CD4-positive, alpha-beta T cell (primary cell): ENCODE results near the gene MACC1. TPM values are rescaled to one million over a fixed set of nuclear protein-coding genes. Genes with fewer than 3 reads are reported as not detected.

Source experiments
- ATAC-seq: fragments of 200-7000 bp; cut with Tn5 transposase; one replicate; pipeline ENCODE4 v1.10.0; 2022; ENCODE audit warnings: mild to moderate bottlenecking; ENCODE audit not compliant: poor library complexity
- CTCF ChIA-PET: fragments of 350-600 bp; sonication (Branson Sonifier 250); formaldehyde crosslinking; loops from one replicate; lab custom pipeline; 2021; ENCODE audit warnings: antibody characterized with exemption, inconsistent platforms; lab: Charles Lee
- POLR2A ChIA-PET: fragments of 350-600 bp; sonication (Branson Sonifier 250); formaldehyde crosslinking; loops from one replicate; lab custom pipeline; 2021; ENCODE audit warnings: antibody characterized with exemption, inconsistent platforms; lab: Charles Lee
- DNase-seq, 14 experiments: peaks; one replicate each; pipeline ENCODE4 v3.0.0-alpha.2; 2013 to 2020; ENCODE audit warnings: mixed read lengths in 2 of 14
- H3K27ac ChIP-seq, 2 donors: one replicate each; pipeline versions ENCODE4 v1.5.1 to v1.7.0; 2013; ENCODE audit warnings: low read length in 2 of 2, low read depth in 1 of 2, mild to moderate bottlenecking in 1 of 2
- H3K27me3 ChIP-seq, 2 experiments: 1 replicate in 1 of 2; 2 replicates in 1 of 2; pipeline versions ENCODE4 v1.6.1 to v1.7.0; 2013; ENCODE audit warnings: low read length in 2 of 2, control low read depth in 1 of 2, mild to moderate bottlenecking in 1 of 2, moderate library complexity in 1 of 2; ENCODE audit not compliant: insufficient read depth in 2 of 2, control insufficient read depth in 1 of 2
- H3K36me3 ChIP-seq: one replicate; pipeline ENCODE4 v1.6.1; 2013; ENCODE audit warnings: low read length, control low read depth; ENCODE audit not compliant: insufficient read depth
- H3K4me1 ChIP-seq: one replicate; pipeline ENCODE4 v1.6.1; 2013; ENCODE audit warnings: low read length, control low read depth; ENCODE audit not compliant: insufficient read depth
- H3K4me3 ChIP-seq: one replicate; pipeline ENCODE4 v1.5.1; 2013; ENCODE audit warnings: mild to moderate bottlenecking, low read length, moderate library complexity
- H3K9me3 ChIP-seq, 2 experiments: 1 replicate in 1 of 2; 2 replicates in 1 of 2; pipeline versions ENCODE4 v1.6.1 to v1.7.0; 2013; ENCODE audit warnings: low read length in 2 of 2, mild to moderate bottlenecking in 2 of 2, control low read depth in 1 of 2, moderate library complexity in 1 of 2; ENCODE audit not compliant: control insufficient read depth in 1 of 2, insufficient read depth in 1 of 2
- H3K27ac Mint-ChIP-seq: one replicate; pipeline ENCODE4 v1.8.0; 2020; ENCODE audit warnings: mixed read lengths
- H3K27me3 Mint-ChIP-seq: one replicate; pipeline ENCODE4 v1.8.0; 2021; ENCODE audit warnings: mixed read lengths
- H3K36me3 Mint-ChIP-seq: one replicate; pipeline ENCODE4 v1.8.0; 2021; ENCODE audit warnings: low read depth, mixed read lengths
- H3K4me1 Mint-ChIP-seq: one replicate; pipeline ENCODE4 v1.8.0; 2021; ENCODE audit warnings: low read depth, mixed read lengths
- H3K4me3 Mint-ChIP-seq: one replicate; pipeline ENCODE4 v1.8.0; 2020; ENCODE audit warnings: mild to moderate bottlenecking, mixed read lengths
- H3K9me3 Mint-ChIP-seq: one replicate; pipeline ENCODE4 v1.8.0; 2020; ENCODE audit warnings: mixed read lengths
- CTCF ChIP-seq: fragments of 200-600 bp; IDR thresholded peaks from one replicate; pipeline ENCODE4 v1.8.0; 2022; ENCODE audit warnings: antibody characterized with exemption, mild to moderate bottlenecking
- intact Hi-C, 2 experiments: fragments of 100-400 bp; cut with DNase I in 1 of 2; cut with micrococcal nuclease in 1 of 2; formaldehyde crosslinking; loops; one replicate each; pipeline versions ENCODE4 v1.15.1 to v1.9.0; 2023 to 2025; cut with DNase I, micrococcal nuclease
- total RNA-seq, 174 experiments: library from RNA in 2 of 174; stranded (reverse) in 2 of 174; gene quantifications; one replicate each; pipeline ENCODE4 v1.2.3 and lab custom pipeline; 2021 to 2026

Gene MACC1
- total RNA-seq, 2 experiments from 2014 or later = 0.05 to 0.14 TPM

DNA sequence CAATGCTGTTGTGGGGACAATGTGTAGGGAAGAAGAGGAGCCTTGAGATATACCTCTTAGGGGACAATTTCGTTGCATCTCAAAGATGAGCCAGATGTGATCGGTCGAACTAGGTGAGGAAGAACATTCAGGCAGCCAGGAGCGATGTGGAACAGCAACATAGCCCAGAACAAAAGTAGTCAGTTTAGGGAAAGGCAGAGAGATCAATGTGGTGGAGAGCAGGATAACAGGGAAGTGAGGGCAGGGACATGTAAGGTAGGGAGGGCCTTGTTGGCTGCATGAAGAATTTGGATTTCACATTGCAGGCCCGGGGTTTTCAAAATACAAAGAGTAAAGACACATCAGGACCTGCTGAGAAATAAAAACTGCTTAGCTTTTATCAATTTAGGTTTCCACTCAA lies 29.1 kb upstream of the MACC1 start:
- Mint-ChIP-seq H3K4me1 (no peaks in the 10 kb centered on the region), H3K27me3 (no peaks in the 10 kb centered on the region), H3K27ac (no peak overlapping the region), H3K9me3 (no peaks in the 10 kb centered on the region), H3K4me3 (no peak overlapping the region), H3K36me3 (no peaks in the 10 kb centered on the region)
- CTCF ChIA-PET = no interaction called here
- DNase-seq (no peak), ATAC-seq (no peak)
- no peaks in the 10 kb centered on the region for H3K9me3 ChIP-seq
- no peak for TF ChIP-seq CTCF
- no peaks in the 10 kb centered on the region for H3K4me1 ChIP-seq
- intact Hi-C loops = no loop called here
- POLR2A ChIA-PET = no interaction called here
- H3K27ac ChIP-seq = no peak overlapping the region
- no peak overlapping the region for H3K4me3 ChIP-seq
- H3K27me3 ChIP-seq = no peaks in the 10 kb centered on the region
- H3K36me3 ChIP-seq = no peaks in the 10 kb centered on the region

DNA sequence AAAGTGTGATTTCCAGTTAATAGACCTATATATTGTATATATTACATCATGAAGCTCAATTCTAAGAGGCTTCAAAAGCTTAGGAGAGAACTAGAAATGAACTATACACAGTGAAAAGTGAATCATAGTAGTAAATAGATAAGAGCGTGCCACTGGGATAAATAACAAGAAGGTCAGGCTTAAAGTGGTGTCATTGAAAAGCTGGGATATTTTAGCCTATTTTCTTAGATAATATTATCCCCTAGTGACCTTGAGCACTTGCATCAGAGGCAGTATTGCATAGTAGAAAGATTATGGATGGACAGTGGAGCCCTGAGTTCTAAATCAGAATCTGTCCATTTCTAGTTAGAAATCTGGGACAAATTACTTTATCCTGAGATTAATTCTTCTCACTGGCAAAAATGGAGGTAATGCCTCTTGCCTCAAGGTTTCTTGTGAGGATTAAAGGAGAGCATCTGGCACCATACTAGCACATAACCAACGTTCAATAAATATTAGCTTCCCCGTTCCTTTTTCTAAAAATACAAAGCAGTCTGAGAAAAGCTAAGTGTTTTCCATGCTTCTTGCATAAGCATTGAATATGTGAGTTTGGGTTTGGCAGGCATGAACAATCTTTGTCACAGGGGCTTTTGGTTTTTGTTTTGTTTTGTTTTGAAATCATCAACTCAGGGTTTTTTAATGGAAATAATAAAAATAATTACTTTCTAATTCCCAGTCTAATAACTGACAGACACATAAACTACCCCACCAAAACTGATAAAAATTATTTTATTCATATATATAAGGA lies 27.3 kb upstream of the MACC1 start:
- Mint-ChIP-seq H3K9me3 (no peaks in the 10 kb centered on the region), H3K4me3 (no peak overlapping the region), H3K4me1 (no peaks in the 10 kb centered on the region), H3K36me3 (no peaks in the 10 kb centered on the region), H3K27me3 (no peaks in the 10 kb centered on the region), H3K27ac (no peak overlapping the region)
- Histone ChIP-seq H3K4me3 (no peak overlapping the region), H3K9me3 (no peaks in the 10 kb centered on the region), H3K27ac (no peak overlapping the region), H3K36me3 (no peaks in the 10 kb centered on the region), H3K27me3 (no peaks in the 10 kb centered on the region), H3K4me1 (no peaks in the 10 kb centered on the region)
- intact Hi-C loops = no loop called here
- CTCF ChIA-PET = no interaction called here
- TF ChIP-seq CTCF = no peak
- POLR2A ChIA-PET = no interaction called here
- ATAC-seq (no peak), DNase-seq (no peak)

- CTCF ChIA-PET = no interaction called here
- Mint-ChIP-seq H3K9me3 (no peaks in the 10 kb centered on the region), H3K4me1 (no peaks in the 10 kb centered on the region), H3K27ac (no peak overlapping the region), H3K36me3 (no peaks in the 10 kb centered on the region), H3K4me3 (no peak overlapping the region), H3K27me3 (no peaks in the 10 kb centered on the region)
- DNase-seq (peak in 1 of 14 experiments; percentile 4), ATAC-seq (no peak)
- Histone ChIP-seq H3K4me1 (no peaks in the 10 kb centered on the region), H3K27me3 (no peaks in the 10 kb centered on the region), H3K27ac (no peak overlapping the region), H3K36me3 (no peaks in the 10 kb centered on the region), H3K9me3 (no peaks in the 10 kb centered on the region), H3K4me3 (no peak overlapping the region)
- POLR2A ChIA-PET = no interaction called here
- no peak for TF ChIP-seq CTCF
- intact Hi-C loops = no loop called here
Observed at GRCh38 chr7:20241911-20242261, 24.7 kb upstream of the MACC1 start.
